ENCODE measurements around the gene DNASE1L1.

GRCh38 chrX:154403858-154404257, 5.2 kb downstream of the DNASE1L1 start:
- no peak for TF ChIP-seq CTCF (IDR thresholded peaks at IDR 0.05; ENCODE audit: insufficient read depth, low read depth, low read length)
- TF ChIP-seq EZH2 (IDR thresholded peaks at IDR 0.05; ENCODE audit: insufficient read depth, low read length) = no peak
